Activated CD4-positive, alpha-beta T cell treated with anti-CD3 and anti-CD28 coated beads, Interleukin-2, amount 50 U/mL, for 1 hour (primary cell): ENCODE measurements around the gene ACVR1B.
A peak's percentile ranks its signal among the peaks of the same experiment; 100 is the strongest.

ENCODE experiments used
- DNase-seq: peaks from one replicate; pipeline ENCODE4 v3.0.0-alpha.2; 2020

The ACVR1B gene

DNA sequence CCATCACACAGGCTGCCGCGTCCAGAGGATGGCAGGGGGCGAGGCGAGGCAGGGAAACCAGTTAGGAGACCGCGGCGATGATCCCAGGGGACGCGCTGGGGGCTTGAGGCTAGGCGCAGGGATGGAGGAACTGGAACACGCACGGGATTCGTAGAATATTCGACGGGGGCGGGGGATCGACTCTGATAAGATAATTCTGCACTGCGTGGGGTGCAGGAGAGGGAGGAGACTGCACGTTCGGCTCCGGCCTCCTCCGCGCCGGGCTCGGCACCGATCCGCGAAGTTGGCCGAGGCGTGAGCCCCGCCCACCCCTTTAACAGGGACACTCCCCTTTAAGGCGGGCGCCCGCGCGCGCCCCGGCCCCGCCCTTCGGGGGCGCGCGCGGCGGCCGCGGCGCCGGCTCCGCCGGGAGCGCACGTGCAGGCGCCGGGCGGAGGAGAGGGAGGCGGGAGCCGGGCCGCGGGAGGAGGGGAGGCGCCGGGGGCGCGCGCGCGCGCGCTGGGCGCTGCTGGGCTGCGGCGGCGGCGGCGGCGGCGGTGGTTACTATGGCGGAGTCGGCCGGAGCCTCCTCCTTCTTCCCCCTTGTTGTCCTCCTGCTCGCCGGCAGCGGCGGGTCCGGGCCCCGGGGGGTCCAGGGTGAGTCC lies at the start of gene ACVR1B:
TSS of gene ACVR1B (plus strand) at position 501 of the 644 bp plus-strand sequence. CDS start at position 546, 45 bp downstream.
- peak; percentile 90 for DNase-seq

DNA sequence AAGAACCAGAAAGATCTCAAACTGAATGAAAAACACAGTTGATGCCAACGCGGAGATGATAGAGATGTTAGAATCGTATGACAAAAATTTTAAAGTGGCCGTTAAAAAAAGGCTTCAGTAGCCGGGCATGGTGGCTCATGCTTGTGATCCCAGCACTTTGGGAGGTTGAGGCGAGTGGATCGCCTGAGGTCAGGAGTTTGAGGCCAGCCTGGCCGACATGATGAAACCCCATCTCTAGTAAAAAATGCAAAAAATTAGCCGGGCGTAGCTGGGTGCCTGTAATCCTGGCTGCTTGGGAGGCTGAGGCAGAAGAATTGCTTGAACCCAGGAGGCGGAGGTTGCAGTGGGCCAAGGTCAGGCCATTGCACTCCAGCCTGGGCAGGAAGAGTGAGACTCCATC lies 49.6 kb upstream of the ACVR1B start:
- no peak for DNase-seq

DNA sequence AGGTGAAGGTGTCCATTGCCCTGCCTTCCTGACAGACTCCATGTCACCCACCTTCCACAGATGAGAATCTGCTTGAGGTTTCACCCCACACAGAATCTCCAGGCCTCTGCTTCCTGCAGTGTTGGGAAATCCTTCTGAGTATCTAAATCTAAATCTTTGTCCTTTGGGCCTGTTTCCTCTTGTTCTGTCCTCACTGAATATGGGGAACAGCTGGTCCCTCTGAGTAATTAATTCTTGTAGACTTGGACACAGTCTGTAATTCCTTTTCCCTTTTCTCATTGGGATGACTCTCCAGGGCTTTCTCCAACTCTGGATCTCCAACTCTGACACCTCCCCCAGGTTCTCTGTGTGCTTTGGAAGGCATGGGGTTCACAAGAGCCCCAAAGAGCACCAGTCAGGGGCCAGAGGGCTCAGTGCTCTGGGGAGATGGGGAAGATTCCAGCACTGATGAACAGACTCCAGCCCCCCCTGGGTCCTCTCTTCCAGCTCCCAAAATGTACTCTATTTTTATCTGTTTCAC lies 46.5 kb upstream of the ACVR1B start:
- DNase-seq, result no peak

DNA sequence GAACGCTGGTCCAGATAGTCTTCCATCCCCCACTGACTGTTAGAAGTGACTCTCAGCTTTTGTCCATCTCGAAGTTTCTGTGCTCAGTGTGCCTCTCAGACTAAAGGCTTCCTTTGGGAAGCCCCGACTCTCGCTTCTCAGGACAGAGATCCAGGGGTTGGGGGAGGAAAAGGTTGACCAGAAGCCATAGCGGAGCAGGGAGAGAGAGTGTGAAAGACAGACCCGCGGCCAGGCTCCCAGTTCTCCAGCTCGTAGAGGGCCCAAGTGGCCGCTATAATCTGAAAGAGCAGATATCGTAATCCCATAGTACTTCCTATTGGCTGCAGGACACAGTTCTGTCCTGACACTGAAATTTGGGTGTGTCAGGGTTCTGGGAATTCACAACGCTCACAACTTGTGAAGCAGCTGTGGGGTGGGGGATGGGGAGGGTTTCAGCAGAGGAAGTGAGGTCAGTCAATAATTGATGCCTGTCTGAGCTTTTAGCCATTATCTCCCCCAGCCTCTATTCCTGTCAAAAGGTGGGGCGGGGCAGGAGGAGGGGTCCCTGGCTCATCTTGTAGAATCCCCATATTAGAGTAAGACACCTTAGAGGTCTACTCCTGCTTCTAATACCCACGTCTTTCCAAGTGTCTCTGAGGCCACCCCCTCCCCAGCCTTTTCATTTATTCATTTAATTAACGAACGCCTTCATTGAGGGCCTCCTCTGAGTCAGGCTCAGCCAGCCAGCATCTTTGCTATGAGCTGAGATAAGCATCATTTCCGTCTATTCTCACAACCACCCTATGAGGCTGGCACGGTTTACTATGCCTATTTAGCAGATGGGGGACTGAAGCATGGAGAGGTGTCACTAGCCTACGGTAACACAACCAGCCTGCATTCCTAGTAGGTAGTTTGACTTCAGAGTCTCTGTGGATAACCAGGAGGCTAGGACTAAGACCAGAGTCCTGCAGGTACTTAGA lies 45.7 kb upstream of the ACVR1B start:
- no peak for DNase-seq

DNA sequence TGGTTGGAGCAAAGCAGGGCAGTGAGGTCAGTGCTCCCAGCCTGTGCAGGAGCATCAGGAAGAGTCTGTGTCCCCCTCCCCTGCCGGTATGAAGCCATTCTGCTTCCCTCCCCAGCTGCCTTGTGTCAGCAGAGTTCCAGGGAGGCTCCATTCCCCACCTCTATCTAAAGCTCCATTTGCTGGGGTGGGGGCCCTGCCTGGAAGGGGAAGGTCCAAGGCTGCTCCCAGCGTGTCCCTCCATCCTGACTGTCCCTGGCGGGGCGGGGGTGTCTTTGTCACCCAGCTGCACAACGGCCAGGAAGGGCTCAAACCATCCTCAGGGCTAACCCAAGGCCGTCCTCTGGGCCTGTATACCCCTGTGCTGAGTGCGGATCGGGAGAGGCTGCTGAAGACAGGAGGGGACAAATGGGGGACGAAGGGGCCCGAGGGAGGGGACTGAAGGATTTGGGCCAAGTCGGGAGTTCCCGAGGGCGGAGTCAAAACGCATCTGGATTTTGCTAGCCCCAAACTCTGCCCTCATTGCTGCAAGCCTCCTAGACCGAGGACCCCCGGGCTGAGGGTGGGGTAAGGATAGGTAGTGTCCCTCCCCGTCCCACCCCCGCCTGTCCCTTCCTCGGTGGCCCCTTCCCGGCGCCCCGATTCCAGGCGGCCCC lies 44.9 kb upstream of the ACVR1B start:
- DNase-seq, result no peak

DNA sequence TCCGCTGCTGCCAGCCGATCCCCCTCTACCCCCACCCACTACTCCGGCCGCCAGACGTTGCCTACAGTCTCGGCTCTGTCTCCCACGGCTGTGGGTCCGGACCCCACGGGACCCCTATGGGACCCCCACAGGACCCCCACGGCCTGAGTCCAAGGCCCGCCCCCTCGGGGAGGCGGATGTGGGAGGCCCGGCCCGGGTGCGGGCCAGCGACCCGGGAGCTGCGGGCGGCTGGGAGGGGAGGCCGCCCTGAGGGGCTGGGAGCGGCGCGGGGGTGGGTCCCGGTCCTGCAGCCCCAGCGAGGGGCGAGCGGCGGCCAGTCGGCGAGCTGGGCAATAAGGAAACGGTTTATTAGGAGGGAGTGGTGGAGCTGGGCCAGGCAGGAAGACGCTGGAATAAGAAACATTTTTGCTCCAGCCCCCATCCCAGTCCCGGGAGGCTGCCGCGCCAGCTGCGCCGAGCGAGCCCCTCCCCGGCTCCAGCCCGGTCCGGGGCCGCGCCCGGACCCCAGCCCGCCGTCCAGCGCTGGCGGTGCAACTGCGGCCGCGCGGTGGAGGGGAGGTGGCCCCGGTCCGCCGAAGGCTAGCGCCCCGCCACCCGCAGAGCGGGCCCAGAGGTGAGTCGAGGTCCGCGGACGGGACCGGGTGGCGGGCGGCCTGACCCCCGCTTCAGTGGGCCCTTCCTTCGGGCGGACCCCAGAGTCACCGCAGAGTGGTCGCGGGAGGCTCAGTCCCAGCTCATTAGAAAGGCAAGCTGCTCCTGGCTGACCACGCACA lies 44.2 kb upstream of the ACVR1B start, which contains the start of gene ACVRL1:
TSS of gene ACVRL1 (plus strand) at position 422 of the 773 bp plus-strand sequence. CDS start 4,971 bp downstream, outside the sequence.
- DNase-seq, result no peak

DNA sequence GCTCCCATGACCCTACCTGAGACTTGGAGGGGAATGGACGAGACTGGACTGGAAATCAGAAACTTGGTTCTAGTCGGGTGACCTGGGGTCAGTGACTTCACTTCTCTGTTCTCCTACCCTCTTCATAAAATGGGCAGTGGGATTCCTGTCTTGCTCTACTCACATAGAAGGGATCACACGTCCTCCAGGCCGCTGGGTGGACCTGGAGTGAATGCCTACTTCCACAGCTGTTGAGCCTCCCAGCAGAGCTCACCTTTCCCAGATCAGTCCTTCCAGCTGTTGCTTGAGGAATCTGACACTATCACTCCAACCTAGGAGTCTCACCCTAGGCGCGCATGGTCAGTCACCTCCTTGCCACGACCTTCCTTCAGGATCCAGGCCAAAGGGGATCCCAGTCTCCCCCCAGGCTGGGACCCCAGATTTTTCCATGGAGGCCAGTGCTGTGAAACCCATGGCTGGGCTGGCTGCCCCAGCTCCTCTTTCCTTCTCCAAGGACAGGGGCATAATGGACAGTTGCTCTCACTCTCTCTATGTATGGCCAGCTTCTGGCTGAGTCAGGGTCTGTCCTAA lies 43.6 kb upstream of the ACVR1B start:
- DNase-seq, result no peak

DNA sequence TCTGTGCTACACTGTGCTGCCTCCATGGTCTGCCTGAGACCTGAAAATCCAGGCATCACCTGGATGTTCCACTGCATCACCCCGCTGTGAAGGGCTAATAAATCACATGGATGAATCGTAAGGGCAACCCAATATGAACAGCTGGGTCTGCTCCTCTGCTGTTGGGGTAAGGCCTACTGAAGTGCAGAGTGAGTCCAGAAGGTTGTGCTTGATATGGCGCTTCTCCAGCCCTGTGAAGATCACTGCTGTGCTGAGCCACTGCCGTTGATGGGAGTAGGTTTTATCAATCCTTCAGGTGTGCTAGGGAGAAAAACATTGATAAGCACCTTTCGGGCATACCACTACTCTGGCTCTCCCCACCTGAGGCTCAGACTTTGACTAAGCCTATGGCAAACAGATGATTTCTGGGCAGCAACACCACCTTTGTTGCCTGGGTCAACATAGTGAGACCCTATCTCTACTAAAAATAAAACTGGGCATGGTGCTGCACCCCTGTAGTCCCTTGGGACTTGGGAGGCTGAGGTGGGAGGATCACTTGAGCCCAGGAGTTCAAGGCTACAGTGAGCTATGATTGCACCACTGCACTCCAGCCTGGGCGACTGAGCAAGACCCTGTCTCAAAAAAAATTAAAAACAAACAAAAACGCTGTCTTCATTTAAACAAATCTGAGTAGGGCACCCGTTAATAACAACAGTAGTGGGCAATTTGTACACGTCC lies 42.5 kb upstream of the ACVR1B start:
- DNase-seq, result no peak

DNA sequence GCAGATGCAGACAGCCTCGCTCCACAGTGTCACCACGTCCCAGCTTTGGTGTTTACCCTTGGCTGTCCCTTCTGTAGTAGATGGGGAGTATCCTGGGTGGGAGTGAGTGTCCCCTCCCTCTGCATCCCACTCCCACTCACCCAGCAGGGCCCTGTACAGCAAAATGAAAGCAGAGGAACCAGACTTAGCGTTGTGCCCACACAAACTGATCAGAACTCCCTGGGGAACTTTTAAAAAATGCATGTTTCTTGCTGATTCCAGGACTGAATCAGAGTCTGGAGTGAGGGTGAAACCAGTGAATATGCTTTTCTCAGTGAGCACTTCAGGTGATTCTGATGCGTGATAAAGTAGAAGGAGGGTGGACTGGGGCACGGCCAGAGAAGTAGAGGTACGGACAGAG lies 41.3 kb upstream of the ACVR1B start:
- DNase-seq, result no peak

DNA sequence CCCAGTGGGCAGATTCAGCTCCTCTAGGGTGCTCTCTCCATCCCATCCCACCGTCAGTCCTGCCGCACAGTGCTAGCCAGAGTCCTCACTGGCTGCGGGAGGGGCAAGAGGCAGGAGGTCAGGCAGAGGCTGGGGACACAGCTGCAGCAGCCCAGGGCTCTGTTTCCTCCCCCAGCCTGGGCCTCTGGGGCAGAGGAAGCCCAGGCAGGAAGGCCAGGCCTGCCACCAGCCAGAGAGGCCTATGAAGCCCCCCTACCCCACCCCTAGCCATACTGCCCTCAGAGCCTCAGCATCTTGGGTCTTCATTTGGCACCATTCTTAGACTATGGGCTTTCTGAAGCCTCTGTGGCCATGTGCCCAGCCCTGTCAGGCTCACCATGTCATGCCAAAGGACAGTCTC lies 40.8 kb upstream of the ACVR1B start:
- no peak for DNase-seq

DNA sequence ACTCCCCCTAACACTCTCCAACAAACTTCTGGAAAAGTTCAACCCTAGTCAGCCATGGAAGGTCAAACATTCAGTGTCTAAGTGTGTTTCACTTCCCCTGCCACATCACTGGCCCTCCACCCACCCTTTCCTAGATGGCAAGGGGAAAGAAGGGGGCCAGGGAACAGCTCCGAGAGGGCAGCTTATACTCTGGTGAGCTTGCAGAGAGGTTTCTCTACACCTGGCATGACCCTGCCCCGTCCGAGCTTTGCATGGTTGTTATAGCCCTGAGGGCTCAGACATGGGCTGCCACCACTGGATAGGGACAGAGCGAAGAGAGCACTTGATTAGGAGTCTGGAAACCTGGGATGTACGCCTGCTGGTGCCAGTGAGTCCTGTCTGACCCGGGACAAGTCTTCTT lies 40.2 kb upstream of the ACVR1B start:
- DNase-seq, result no peak

DNA sequence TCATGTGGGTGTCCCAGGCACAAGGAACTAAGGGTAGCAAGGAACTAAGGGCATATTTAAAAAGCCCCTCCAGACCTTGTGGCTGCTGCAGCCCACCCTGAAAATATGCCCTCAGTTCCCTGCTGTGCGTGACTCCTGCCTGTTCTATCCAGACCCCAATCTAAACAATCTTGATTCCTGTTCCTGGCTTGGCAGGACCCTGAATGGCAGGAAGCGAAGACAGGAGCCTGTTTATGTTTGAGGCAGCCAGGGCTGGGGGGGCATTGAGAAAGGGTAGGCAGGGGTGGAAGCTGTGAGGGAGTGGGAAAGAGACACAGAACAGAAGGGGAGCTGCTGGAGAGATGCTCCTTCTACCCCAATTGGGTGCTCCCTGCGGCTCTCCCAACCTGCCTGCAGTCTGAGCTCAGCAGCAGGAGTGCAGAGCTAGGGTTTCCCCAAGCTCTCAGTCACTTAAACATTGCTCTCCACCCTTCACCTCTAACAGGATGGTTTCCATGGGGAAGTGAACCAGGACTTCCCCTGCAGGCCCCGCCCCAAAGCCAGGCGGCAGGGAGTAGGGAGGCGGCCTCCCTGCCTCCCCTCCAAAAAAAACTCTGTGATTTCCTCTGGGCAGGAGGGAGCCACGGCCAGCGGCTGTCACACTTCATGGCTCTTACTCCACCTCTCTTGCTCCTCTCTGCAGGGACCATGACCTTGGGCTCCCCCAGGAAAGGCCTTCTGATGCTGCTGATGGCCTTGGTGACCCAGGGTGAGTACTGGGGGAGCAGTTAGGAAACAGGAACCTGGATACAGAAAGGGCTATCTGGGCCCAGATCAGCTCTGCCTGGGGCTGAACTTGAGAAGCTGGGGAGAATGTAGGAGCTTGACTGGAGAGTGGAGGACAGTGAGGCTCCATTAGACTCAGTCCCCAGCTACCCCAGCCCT lies 39.4 kb upstream of the ACVR1B start:
- no peak for DNase-seq

DNA sequence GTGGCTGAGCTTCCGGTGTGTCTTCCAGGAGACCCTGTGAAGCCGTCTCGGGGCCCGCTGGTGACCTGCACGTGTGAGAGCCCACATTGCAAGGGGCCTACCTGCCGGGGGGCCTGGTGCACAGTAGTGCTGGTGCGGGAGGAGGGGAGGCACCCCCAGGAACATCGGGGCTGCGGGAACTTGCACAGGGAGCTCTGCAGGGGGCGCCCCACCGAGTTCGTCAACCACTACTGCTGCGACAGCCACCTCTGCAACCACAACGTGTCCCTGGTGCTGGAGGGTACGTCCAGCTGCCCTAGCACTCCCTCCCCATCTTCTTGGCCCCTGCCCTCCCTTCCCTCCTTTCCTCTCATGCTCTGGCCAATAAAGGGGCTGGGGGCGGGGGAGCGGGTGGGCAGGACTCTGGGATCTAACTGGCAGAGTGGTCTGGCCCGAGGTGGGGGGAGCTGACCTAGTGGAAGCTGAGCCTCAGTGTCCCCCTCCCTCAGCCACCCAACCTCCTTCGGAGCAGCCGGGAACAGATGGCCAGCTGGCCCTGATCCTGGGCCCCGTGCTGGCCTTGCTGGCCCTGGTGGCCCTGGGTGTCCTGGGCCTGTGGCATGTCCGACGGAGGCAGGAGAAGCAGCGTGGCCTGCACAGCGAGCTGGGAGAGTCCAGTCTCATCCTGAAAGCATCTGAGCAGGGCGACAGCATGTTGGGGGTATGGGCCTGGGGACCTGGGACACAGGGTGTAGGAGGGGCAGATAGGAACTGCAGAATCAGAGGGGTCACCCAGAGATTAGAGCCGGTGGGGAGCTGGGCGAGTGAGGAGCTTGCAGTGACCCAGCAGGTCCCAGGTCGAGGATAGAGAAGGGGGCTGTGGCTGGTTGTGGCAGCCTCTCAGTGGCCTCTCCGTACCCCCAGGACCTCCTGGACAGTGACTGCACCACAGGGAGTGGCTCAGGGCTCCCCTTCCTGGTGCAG lies 38.1 kb upstream of the ACVR1B start:
- no peak for DNase-seq

DNA sequence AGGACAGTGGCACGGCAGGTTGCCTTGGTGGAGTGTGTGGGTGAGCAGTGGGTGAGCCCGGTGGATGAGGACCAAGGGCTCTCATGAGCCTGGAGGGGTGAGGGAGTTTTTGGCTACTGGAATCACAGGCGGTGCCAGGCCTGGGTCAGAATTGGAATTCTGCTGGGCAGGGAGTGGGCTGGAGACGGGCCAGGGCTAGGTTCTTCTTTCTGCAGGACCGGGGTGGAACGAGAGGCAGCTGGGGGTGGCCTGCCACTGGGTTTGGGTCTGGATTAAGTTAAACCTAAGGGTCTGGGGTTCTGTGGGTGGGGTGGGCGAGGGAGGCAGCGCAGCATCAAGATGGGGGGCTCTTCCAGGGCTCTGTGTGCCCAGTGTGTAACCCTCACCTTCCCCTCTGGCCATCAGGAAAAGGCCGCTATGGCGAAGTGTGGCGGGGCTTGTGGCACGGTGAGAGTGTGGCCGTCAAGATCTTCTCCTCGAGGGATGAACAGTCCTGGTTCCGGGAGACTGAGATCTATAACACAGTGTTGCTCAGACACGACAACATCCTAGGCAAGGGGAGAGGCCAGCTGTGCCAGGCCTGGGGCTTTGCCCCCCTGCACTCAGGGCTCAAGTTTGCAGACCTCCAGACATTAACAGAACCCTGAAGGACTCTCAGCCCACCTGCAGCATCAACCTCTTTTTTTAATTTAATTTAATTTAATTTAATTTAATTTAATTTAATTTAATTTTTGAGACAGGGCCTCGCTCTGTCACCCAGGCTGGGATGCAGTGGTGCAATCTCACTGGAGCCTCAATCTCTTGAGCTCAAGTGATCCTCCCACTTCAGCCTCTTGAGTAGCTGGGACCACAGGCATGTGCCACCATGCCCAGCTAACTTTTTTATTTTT lies 37.2 kb upstream of the ACVR1B start:
- DNase-seq, result no peak

DNA sequence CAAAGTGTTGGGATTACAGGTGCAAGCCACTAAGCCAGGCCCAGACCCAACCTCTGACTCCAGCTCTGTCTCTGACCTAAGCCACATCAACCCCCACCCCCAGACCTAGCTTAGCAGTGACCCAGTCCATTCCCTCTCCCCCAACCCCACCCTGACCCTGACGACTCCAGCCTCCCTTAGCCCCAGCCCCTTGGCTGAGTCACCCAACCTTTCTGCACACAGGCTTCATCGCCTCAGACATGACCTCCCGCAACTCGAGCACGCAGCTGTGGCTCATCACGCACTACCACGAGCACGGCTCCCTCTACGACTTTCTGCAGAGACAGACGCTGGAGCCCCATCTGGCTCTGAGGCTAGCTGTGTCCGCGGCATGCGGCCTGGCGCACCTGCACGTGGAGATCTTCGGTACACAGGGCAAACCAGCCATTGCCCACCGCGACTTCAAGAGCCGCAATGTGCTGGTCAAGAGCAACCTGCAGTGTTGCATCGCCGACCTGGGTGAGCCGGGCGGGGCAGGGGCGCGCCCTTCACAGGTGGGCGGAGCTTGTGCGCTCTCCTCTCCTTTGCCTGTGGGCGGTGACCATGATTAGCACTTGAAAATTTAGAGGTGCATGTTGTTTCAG lies 36.4 kb upstream of the ACVR1B start:
- DNase-seq, result no peak

DNA sequence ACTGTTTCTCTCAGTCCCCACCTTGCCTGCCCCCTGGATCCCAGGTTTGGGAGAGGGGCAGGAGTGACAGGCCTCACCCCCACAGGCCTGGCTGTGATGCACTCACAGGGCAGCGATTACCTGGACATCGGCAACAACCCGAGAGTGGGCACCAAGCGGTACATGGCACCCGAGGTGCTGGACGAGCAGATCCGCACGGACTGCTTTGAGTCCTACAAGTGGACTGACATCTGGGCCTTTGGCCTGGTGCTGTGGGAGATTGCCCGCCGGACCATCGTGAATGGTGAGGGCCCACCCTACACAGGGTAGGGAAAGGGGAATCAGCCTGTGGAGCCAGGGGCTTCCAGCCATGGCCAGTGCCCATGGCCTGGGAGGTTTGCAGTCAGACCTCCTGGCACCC lies 35.5 kb upstream of the ACVR1B start:
- no peak for DNase-seq

DNA sequence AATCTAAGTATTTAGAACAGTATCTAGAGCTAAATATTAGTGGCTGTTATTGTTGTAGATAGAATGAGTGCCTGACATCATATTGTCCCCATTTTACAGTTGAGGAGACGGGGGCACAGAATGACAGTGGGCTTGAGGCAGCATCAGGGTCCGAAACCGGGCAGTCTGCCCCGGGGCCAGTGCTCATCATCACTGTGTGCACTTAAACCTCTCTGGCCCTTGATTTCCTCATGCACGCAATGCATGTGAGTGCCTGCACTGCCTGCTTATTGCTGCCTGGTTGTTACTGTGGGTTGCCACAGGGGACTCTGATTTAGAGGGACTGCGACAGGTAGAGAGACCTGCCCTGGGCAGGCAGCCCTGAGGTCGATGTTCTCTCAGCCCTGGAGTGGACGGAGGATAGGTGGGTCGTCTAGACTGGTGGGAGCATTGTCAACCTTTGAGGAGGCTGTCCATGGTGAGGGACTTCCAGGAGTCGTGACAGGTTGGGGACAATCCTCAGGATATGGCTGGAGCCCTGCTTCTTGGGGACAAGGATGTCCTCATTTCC lies 34.4 kb upstream of the ACVR1B start:
- DNase-seq, result no peak
